ENCODE results near the gene CFAP299. TPM values are rescaled to one million over a fixed set of nuclear protein-coding genes. Genes with fewer than 3 reads are reported as not detected.

Gene CFAP299
- total RNA-seq, 1 experiment from 2014 or later, result not detected

- H3K36me3 ChIP-seq (ENCODE audit: control insufficient read depth in 1 of 2, insufficient read depth in 2 of 2, low read length in 2 of 2), result no peaks in the 10 kb centered on the region
- intact Hi-C loops (cut with micrococcal nuclease), result no loop called here
- H3K27me3 ChIP-seq (ENCODE audit: insufficient read depth, low read length), result peaks cover 14% of the 10 kb centered on the region; the same call in 1 of the 2 replicates
- no peak for DNase-seq (ENCODE audit: low read depth, low spot score)
- ChIA-PET RAD21 (ENCODE audit: low non-redundant PET in 1 of 2, low total read pairs in 2 of 2, uncharacterized antibody in 2 of 2, unreplicated experiment in 2 of 2) (no interaction called here), POLR2A (no interaction called here), CTCF (no interaction called here)
- H2AFZ ChIP-seq (ENCODE audit: low read depth, low read length, poor library complexity, severe bottlenecking), result no peak overlapping the region
- H3K27ac ChIP-seq (ENCODE audit: low read depth, low read length), result no peak overlapping the region
- BruUV-seq (replicated peaks), result no TSS peak
- no peak overlapping the region for H3K9ac ChIP-seq (ENCODE audit: low read length)
- no peak overlapping the region for H3K4me3 ChIP-seq (replicated peaks in 1 of 2; ENCODE audit: low read depth in 1 of 2, low read length in 2 of 2)
- H3K9me2 ChIP-seq (ENCODE audit: insufficient read depth), result no peaks in the 10 kb centered on the region
- H3K9me3 ChIP-seq (ENCODE audit: control insufficient read depth in 1 of 2, insufficient read depth in 1 of 2, low read depth in 1 of 2, low read length in 2 of 2), result no peaks in the 10 kb centered on the region
- H3K4me2 ChIP-seq (ENCODE audit: low read length), result no peak overlapping the region
- TF ChIP-seq TCF7L2 (IDR thresholded peaks at IDR 0.05; ENCODE audit: borderline replicate concordance, extremely low read depth, insufficient read depth, insufficient read length) (no peak), JUND (IDR thresholded peaks at IDR 0.05) (no peak), ZFX (IDR thresholded peaks at IDR 0.05) (no peak), MAX (IDR thresholded peaks at IDR 0.05) (no peak), EZH2phosphoT487 (IDR thresholded peaks at IDR 0.05; ENCODE audit: borderline replicate concordance) (no peak)
- H3K4me1 ChIP-seq (ENCODE audit: control insufficient read depth in 1 of 2, insufficient read depth in 2 of 2, low read length in 2 of 2), result no peaks in the 10 kb centered on the region
- ATAC-seq, result no peak
- no peaks in the 10 kb centered on the region for H4K20me1 ChIP-seq (ENCODE audit: insufficient read depth)
- H3K79me2 ChIP-seq (ENCODE audit: insufficient read depth, low read length), result no peaks in the 10 kb centered on the region
Observed at GRCh38 chr4:80529026-80529425, 193.5 kb downstream of the CFAP299 start.

GRCh38 chr4:80532674-80533333, 197.3 kb downstream of the CFAP299 start:
- no peak overlapping the region for H3K4me3 ChIP-seq (replicated peaks in 1 of 2; ENCODE audit: low read depth in 1 of 2, low read length in 2 of 2)
- H3K9me2 ChIP-seq (ENCODE audit: insufficient read depth), result no peaks in the 10 kb centered on the region
- POLR2A ChIA-PET, result no interaction called here
- DNase-seq (ENCODE audit: low read depth, low spot score) (no peak), ATAC-seq (no peak)
- intact Hi-C loops (cut with micrococcal nuclease), result no loop called here
- H2AFZ ChIP-seq (ENCODE audit: low read depth, low read length, poor library complexity, severe bottlenecking), result no peak overlapping the region
- no peak overlapping the region for H3K4me2 ChIP-seq (ENCODE audit: low read length)
- H3K9me3 ChIP-seq (ENCODE audit: control insufficient read depth in 1 of 2, insufficient read depth in 1 of 2, low read depth in 1 of 2, low read length in 2 of 2), result no peaks in the 10 kb centered on the region
- CTCF ChIA-PET, result no interaction called here
- no peaks in the 10 kb centered on the region for H3K36me3 ChIP-seq (ENCODE audit: control insufficient read depth in 1 of 2, insufficient read depth in 2 of 2, low read length in 2 of 2)
- no TSS peak for BruUV-seq (replicated peaks)
- no peak overlapping the region for H3K9ac ChIP-seq (ENCODE audit: low read length)
- H3K27me3 ChIP-seq (ENCODE audit: insufficient read depth, low read length), result peaks cover under 1% of the 10 kb centered on the region; the same call in 1 of the 2 replicates
- H3K4me1 ChIP-seq (ENCODE audit: control insufficient read depth in 1 of 2, insufficient read depth in 2 of 2, low read length in 2 of 2), result no peaks in the 10 kb centered on the region
- RAD21 ChIA-PET (ENCODE audit: low non-redundant PET in 1 of 2, low total read pairs in 2 of 2, uncharacterized antibody in 2 of 2, unreplicated experiment in 2 of 2), result no interaction called here
- H3K27ac ChIP-seq (ENCODE audit: low read depth, low read length), result no peak overlapping the region
- no peak for TF ChIP-seq CTCF (IDR thresholded peaks at IDR 0.05 in 2 of 3, conservative IDR thresholded peaks at IDR 0.05 in 1 of 3; ENCODE audit: borderline replicate concordance in 1 of 3, insufficient read depth in 1 of 3, low read depth in 2 of 3, low read length in 2 of 3)
- H4K20me1 ChIP-seq (ENCODE audit: insufficient read depth), result no peaks in the 10 kb centered on the region
- H3K79me2 ChIP-seq (ENCODE audit: insufficient read depth, low read length), result no peaks in the 10 kb centered on the region

Data from HCT116 (cell line).